ENCODE data around the gene MOCS1.
A peak's percentile ranks its signal among the peaks of the same experiment; 100 is the strongest.

The MOCS1 gene

GRCh38 chr6:39867592-39867991, 66.7 kb downstream of the MOCS1 start:
- no peak for DNase-seq

- DNase-seq = peak; percentile 9 to 43 (median 23)
Observed at GRCh38 chr6:39865011-39865888, 69.0 kb downstream of the MOCS1 start.

- no peak for DNase-seq
Observed at GRCh38 chr6:39861663-39862062, 72.6 kb downstream of the MOCS1 start.

GRCh38 chr6:39859025-39859424, 75.2 kb downstream of the MOCS1 start:
- DNase-seq = no peak

- no peak for DNase-seq
Observed at GRCh38 chr6:39855356-39855995, 78.8 kb downstream of the MOCS1 start.

Measured in activated naive CD4-positive, alpha-beta T cell (primary cell).